IMR-90 (cell line): ENCODE results near the gene DISC1. TPM values are rescaled to one million over a fixed set of nuclear protein-coding genes. Genes with fewer than 3 reads are reported as not detected.

Experiments
- ATAC-seq: fragments of 200-7000 bp; cut with Tn5 transposase; 2 replicates; pipeline ENCODE4 v1.9.1; 2020; ENCODE audit warnings: low read depth, mild to moderate bottlenecking, moderate library complexity
- BruUV-seq: library from RNA; stranded (reverse); fragments of 400-500 nt; replicated peaks from 2 replicates; lab custom pipeline; 2021; lab: Mats Ljungman, UMichigan
- CTCF ChIA-PET: fragments of 300-600 bp; formaldehyde crosslinking; extraction: SDS; loops from one replicate; lab custom pipeline; 2021; ENCODE audit warnings: antibody characterized with exemption; lab: Yijun Ruan, JAX
- POLR2A ChIA-PET: fragments of 300-600 bp; sonication (Branson Sonifier 250); formaldehyde crosslinking; loops from one replicate; lab custom pipeline; 2022; ENCODE audit warnings: antibody characterized with exemption; ENCODE audit not compliant: unreplicated experiment; lab: Charles Lee
- DNase-seq: peaks from one replicate; pipeline ENCODE4 v3.0.0; 2013
- H2AFZ ChIP-seq: replicated peaks from 2 replicates; pipeline ENCODE3; 2013; ENCODE audit warnings: low read length, mild to moderate bottlenecking; ENCODE audit not compliant: poor library complexity
- H2AK5ac ChIP-seq: 2 replicates; pipeline ENCODE4 v1.6.1; 2013; ENCODE audit warnings: low read depth, low read length, inconsistent platforms
- H2AK9ac ChIP-seq: replicated peaks from 2 replicates; pipeline ENCODE3; 2013; ENCODE audit warnings: mild to moderate bottlenecking, low read depth, low read length, moderate library complexity; ENCODE audit not compliant: poor library complexity
- H2BK120ac ChIP-seq: 2 replicates; pipeline ENCODE4 v1.6.1; 2013; ENCODE audit warnings: low read depth, low read length, inconsistent platforms
- H2BK15ac ChIP-seq: 3 replicates; pipeline ENCODE4 v1.6.1; 2013; ENCODE audit warnings: low read depth, low read length, inconsistent platforms
- H2BK20ac ChIP-seq: 2 replicates; pipeline ENCODE4 v1.6.1; 2013; ENCODE audit warnings: low read depth, mild to moderate bottlenecking, inconsistent platforms, low read length, moderate library complexity
- H2BK5ac ChIP-seq: 2 replicates; pipeline ENCODE4 v1.6.1; 2013; ENCODE audit warnings: mild to moderate bottlenecking, low read depth, low read length, inconsistent platforms; ENCODE audit not compliant: poor library complexity, severe bottlenecking
- H3K14ac ChIP-seq: replicated peaks from 2 replicates; pipeline ENCODE4 v1.6.1; 2013; ENCODE audit warnings: low read depth, low read length, inconsistent platforms
- H3K18ac ChIP-seq: 2 replicates; pipeline ENCODE4 v1.6.1; 2013; ENCODE audit warnings: low read depth, low read length, control low read depth
- H3K23ac ChIP-seq: 2 replicates; pipeline ENCODE4 v1.6.1; 2013; ENCODE audit warnings: low read depth, low read length, inconsistent platforms
- H3K27ac ChIP-seq: 2 replicates; pipeline ENCODE4 v1.5.1; 2013; ENCODE audit warnings: mild to moderate bottlenecking, control low read depth, low read length; ENCODE audit not compliant: insufficient read depth
- H3K27me3 ChIP-seq: 2 replicates; pipeline ENCODE4 v1.6.1; 2013; ENCODE audit warnings: low read length; ENCODE audit not compliant: control insufficient read depth, insufficient read depth
- H3K36me3 ChIP-seq: 2 replicates; pipeline ENCODE4 v1.6.1; 2013; ENCODE audit warnings: low read length, mixed read lengths; ENCODE audit not compliant: control insufficient read depth, insufficient read depth
- H3K4ac ChIP-seq: 2 replicates; pipeline ENCODE4 v1.6.1; 2013; ENCODE audit warnings: low read depth, low read length, inconsistent platforms
- H3K4me1 ChIP-seq: 2 replicates; pipeline ENCODE4 v1.6.1; 2013; ENCODE audit warnings: low read length, mixed read lengths; ENCODE audit not compliant: control insufficient read depth, insufficient read depth
- H3K4me2 ChIP-seq: 2 replicates; pipeline ENCODE4 v1.6.1; 2013; ENCODE audit warnings: low read depth, mild to moderate bottlenecking, control low read depth, low read length, moderate library complexity
- H3K4me3 ChIP-seq: 2 replicates; pipeline ENCODE4 v1.5.1; 2013; ENCODE audit warnings: low read depth, mild to moderate bottlenecking, control low read depth, low read length, moderate library complexity; ENCODE audit not compliant: insufficient read depth
- H3K56ac ChIP-seq: 2 replicates; pipeline ENCODE4 v1.6.1; 2013; ENCODE audit warnings: low read length, inconsistent platforms; ENCODE audit not compliant: insufficient read depth; ENCODE audit errors: extremely low read depth
- H3K79me1 ChIP-seq, 2 experiments: 2 replicates each; pipeline ENCODE4 v1.6.1; 2013; ENCODE audit warnings: low read length in 2 of 2, inconsistent platforms in 1 of 2, low read depth in 1 of 2
- H3K9ac ChIP-seq: 2 replicates; pipeline ENCODE4 v1.6.1; 2013; ENCODE audit warnings: low read depth, low read length, control low read depth
- H3K9me1 ChIP-seq: 2 replicates; pipeline ENCODE4 v1.6.1; 2013; ENCODE audit warnings: low read length, inconsistent platforms; ENCODE audit not compliant: insufficient read depth
- H3K9me3 ChIP-seq: 2 replicates; pipeline ENCODE4 v1.6.1; 2013; ENCODE audit warnings: low read length; ENCODE audit not compliant: control insufficient read depth, insufficient read depth
- H4K20me1 ChIP-seq: 2 replicates; pipeline ENCODE4 v1.6.1; 2013; ENCODE audit warnings: low read length, inconsistent platforms; ENCODE audit not compliant: insufficient read depth
- H4K5ac ChIP-seq: 2 replicates; pipeline ENCODE4 v1.6.1; 2013; ENCODE audit warnings: mild to moderate bottlenecking, low read depth, low read length, control low read depth
- H4K8ac ChIP-seq, 2 experiments: 2 replicates each; pipeline ENCODE4 v1.6.1; 2013; ENCODE audit warnings: low read depth in 2 of 2, low read length in 2 of 2, control low read depth in 1 of 2, inconsistent platforms in 1 of 2
- H4K91ac ChIP-seq: 2 replicates; pipeline ENCODE4 v1.6.1; 2013; ENCODE audit warnings: low read depth, low read length, inconsistent platforms; ENCODE audit not compliant: insufficient read depth
- CEBPB ChIP-seq: IDR thresholded peaks from 2 replicates; pipeline ENCODE4 v1.6.1; 2012; ENCODE audit warnings: low read depth, low read length, improper control_type of control experiment
- CHD1 ChIP-seq: IDR thresholded peaks from 2 replicates; pipeline ENCODE4 v1.6.1; 2012; ENCODE audit warnings: low read depth, low read length, improper control_type of control experiment
- FOS ChIP-seq: fragments of 150-350 bp; IDR thresholded peaks from 2 replicates; pipeline ENCODE4 v1.6.1; 2016; ENCODE audit warnings: low read depth, low read length
- MAFK ChIP-seq: IDR thresholded peaks from 2 replicates; pipeline ENCODE4 v1.6.1; 2012; ENCODE audit warnings: low read depth, low read length, improper control_type of control experiment
- MAZ ChIP-seq: IDR thresholded peaks from 2 replicates; pipeline ENCODE4 v1.6.1; 2012; ENCODE audit warnings: low read depth, mild to moderate bottlenecking, low read length, improper control_type of control experiment, moderate library complexity, borderline replicate concordance
- MXI1 ChIP-seq: IDR thresholded peaks from 2 replicates; pipeline ENCODE4 v1.6.1; 2012; ENCODE audit warnings: low read depth, mild to moderate bottlenecking, low read length, moderate library complexity, borderline replicate concordance
- NFE2L2 ChIP-seq: fragments of 150-350 bp; IDR thresholded peaks from 2 replicates; pipeline ENCODE4 v1.6.1; 2016; ENCODE audit warnings: low read depth, mild to moderate bottlenecking, low read length
- RAD21 ChIP-seq: IDR thresholded peaks from 2 replicates; pipeline ENCODE4 v1.6.1; 2012; ENCODE audit warnings: low read length, improper control_type of control experiment
- RFX5 ChIP-seq: IDR thresholded peaks from 2 replicates; pipeline ENCODE4 v1.8.0; 2012; ENCODE audit warnings: low read depth, mild to moderate bottlenecking, low read length, moderate library complexity
- WGBS, 2 experiments: methylation state at CpG; one replicate each; pipeline versions ENCODE4 v1.1.5 to v1.1.7; 2013; ENCODE audit warnings: missing lambda C conversion rate in 2 of 2; ENCODE audit not compliant: insufficient read length in 1 of 2; ENCODE audit errors: extremely low coverage in 2 of 2; 5-methylcytosine and 5-hydroxymethylcytosine counted together
- dilution Hi-C: fragments of 300-500 bp; cut with HindIII; formaldehyde crosslinking; loops from one replicate; pipeline ENCODE4 v1.14.3; 2018; ENCODE audit warnings: low sequenced_read_pairs; ENCODE audit not compliant: unreplicated experiment
- in situ Hi-C: fragments of 300-500 bp; cut with MboI; formaldehyde crosslinking; loops from 3 replicates; pipeline ENCODE4 v1.14.3; 2019; ENCODE audit warnings: low sequenced_read_pairs, inconsistent platforms, mixed read lengths
- intact Hi-C: fragments of 100-400 bp; cut with micrococcal nuclease; formaldehyde crosslinking; loops from 2 replicates; pipeline ENCODE4 v1.10.0; 2022
- polyA plus RNA-seq, 3 experiments: library from polyadenylated mRNA; depleted of rRNA; stranded (reverse); fragments of >200 nt; gene quantifications; 2 replicates each; pipeline ENCODE4 v1.2.3, GENCODE V29; 2012; ENCODE audit warnings: low replicate concordance in 1 of 3
- total RNA-seq: library from RNA; depleted of rRNA; stranded (reverse); fragments of >200 nt; gene quantifications from 2 replicates; pipeline ENCODE4 v1.2.3, GENCODE V29; 2012
- TF ChIP-seq, protein P1 (sequence below): fragments of 150-350 bp; IDR thresholded peaks from 2 replicates; pipeline ENCODE4 v1.6.1; 2016; ENCODE audit warnings: low read depth, mild to moderate bottlenecking, low read length, moderate library complexity, borderline replicate concordance
- TF ChIP-seq, protein P2 (sequence below): conservative IDR thresholded peaks from 2 replicates; pipeline ENCODE4 v1.5.1; 2012; ENCODE audit warnings: mild to moderate bottlenecking, low read depth, low read length, improper control_type of control experiment

Gene DISC1
- total and polyA plus RNA-seq, 2 of the 4 experiments (the other 2 are of a cell fraction) = 2.2 to 7.0 TPM

DNA sequence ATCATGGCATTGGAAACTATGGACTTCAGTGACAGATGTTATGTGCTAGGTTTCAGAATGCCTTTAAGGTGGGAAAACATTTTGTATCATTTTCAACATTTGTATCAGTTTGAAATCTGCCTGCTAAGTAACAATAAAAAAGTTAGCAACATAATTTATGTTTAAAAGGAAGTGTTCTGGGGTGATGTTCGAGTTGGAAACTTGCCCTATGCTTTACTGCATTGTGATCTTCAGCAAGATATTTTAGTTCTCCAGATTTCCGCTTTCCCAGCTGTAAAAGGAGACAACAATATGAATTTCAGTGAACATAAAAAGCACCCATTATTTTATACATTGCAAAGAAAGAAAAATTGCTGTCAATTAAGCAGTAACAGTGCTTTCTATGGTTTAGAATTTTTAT is 187.4 kb downstream of the DISC1 start:
- in situ Hi-C loops (no loop called here), dilution Hi-C loops (no loop called here), intact Hi-C loops (no loop called here)
- H3K4me3 ChIP-seq = no peak overlapping the region
- H3K4ac ChIP-seq = no peak overlapping the region
- peaks cover 4% of the 10 kb centered on the region for H3K9me1 ChIP-seq
- ChIA-PET CTCF (no interaction called here), POLR2A (no interaction called here)
- no peaks in the 10 kb centered on the region for H4K20me1 ChIP-seq
- H3K36me3 ChIP-seq = no peaks in the 10 kb centered on the region
- H3K14ac ChIP-seq = no peak overlapping the region
- no peak overlapping the region for H4K8ac ChIP-seq
- H3K18ac ChIP-seq = no peak overlapping the region
- H3K79me1 ChIP-seq = no peaks in the 10 kb centered on the region
- peaks cover 3% of the 10 kb centered on the region; the same call in 1 of the 2 replicates for H3K9me3 ChIP-seq
- H3K56ac ChIP-seq = no peak overlapping the region
- DNase-seq = no peak
- H3K4me1 ChIP-seq = no peaks in the 10 kb centered on the region
- H4K91ac ChIP-seq = no peak overlapping the region
- H2AK9ac ChIP-seq = no peak overlapping the region
- H2AK5ac ChIP-seq = no peak overlapping the region
- no peak overlapping the region for H3K9ac ChIP-seq
- H2AFZ ChIP-seq = no peak overlapping the region
- no peak overlapping the region for H2BK15ac ChIP-seq
- no peak overlapping the region for H2BK5ac ChIP-seq
- no peak overlapping the region for H4K5ac ChIP-seq
- no peak overlapping the region for H2BK120ac ChIP-seq
- WGBS, 2 experiments = no CpG with 5 or more reads among the region's 2 CpGs
- no peak overlapping the region for H3K27ac ChIP-seq
- H2BK20ac ChIP-seq = no peak overlapping the region
- no peak for ATAC-seq
- no peak overlapping the region for H3K23ac ChIP-seq
- H3K4me2 ChIP-seq = no peak overlapping the region
- TF ChIP-seq FOS (no peak), CEBPB (no peak), RAD21 (no peak), MAZ (no peak), MXI1 (no peak), NFE2L2 (no peak), MAFK (no peak), CHD1 (no peak), RFX5 (no peak)
- TF ChIP-seq, protein P1, sequence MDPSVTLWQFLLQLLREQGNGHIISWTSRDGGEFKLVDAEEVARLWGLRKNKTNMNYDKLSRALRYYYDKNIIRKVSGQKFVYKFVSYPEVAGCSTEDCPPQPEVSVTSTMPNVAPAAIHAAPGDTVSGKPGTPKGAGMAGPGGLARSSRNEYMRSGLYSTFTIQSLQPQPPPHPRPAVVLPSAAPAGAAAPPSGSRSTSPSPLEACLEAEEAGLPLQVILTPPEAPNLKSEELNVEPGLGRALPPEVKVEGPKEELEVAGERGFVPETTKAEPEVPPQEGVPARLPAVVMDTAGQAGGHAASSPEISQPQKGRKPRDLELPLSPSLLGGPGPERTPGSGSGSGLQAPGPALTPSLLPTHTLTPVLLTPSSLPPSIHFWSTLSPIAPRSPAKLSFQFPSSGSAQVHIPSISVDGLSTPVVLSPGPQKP = no peak
- TF ChIP-seq, protein P2, sequence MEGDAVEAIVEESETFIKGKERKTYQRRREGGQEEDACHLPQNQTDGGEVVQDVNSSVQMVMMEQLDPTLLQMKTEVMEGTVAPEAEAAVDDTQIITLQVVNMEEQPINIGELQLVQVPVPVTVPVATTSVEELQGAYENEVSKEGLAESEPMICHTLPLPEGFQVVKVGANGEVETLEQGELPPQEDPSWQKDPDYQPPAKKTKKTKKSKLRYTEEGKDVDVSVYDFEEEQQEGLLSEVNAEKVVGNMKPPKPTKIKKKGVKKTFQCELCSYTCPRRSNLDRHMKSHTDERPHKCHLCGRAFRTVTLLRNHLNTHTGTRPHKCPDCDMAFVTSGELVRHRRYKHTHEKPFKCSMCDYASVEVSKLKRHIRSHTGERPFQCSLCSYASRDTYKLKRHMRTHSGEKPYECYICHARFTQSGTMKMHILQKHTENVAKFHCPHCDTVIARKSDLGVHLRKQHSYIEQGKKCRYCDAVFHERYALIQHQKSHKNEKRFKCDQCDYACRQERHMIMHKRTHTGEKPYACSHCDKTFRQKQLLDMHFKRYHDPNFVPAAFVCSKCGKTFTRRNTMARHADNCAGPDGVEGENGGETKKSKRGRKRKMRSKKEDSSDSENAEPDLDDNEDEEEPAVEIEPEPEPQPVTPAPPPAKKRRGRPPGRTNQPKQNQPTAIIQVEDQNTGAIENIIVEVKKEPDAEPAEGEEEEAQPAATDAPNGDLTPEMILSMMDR = no peak
- H3K27me3 ChIP-seq = no peaks in the 10 kb centered on the region
- no TSS peak for BruUV-seq
